ENCODE measurements around the gene SPAG17.

DNA sequence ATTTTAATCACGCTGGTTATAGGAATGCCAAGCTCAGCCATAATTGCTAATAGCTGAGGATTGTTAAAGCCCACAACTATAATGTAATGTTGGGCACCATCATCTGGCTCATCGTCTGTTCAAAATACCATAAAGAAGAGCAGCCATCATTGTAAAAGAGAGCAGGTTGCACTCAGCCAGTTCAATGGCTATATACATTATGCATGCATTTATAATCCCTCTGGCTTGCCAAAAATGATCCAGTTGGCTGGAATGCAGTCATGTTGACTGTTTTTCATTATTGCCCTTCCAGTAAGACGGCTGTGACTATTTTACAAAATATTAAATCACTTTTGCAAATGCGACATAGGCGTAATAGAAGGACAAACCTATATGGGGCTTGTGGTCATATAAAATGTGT, 85.3 kb downstream of the SPAG17 start:
- TF ChIP-seq, protein P1, sequence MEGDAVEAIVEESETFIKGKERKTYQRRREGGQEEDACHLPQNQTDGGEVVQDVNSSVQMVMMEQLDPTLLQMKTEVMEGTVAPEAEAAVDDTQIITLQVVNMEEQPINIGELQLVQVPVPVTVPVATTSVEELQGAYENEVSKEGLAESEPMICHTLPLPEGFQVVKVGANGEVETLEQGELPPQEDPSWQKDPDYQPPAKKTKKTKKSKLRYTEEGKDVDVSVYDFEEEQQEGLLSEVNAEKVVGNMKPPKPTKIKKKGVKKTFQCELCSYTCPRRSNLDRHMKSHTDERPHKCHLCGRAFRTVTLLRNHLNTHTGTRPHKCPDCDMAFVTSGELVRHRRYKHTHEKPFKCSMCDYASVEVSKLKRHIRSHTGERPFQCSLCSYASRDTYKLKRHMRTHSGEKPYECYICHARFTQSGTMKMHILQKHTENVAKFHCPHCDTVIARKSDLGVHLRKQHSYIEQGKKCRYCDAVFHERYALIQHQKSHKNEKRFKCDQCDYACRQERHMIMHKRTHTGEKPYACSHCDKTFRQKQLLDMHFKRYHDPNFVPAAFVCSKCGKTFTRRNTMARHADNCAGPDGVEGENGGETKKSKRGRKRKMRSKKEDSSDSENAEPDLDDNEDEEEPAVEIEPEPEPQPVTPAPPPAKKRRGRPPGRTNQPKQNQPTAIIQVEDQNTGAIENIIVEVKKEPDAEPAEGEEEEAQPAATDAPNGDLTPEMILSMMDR (IDR thresholded peaks at IDR 0.05) = no peak
- TF ChIP-seq EZH2phosphoT487 (IDR thresholded peaks at IDR 0.05) = no peak
- no peak for TF ChIP-seq EZH2 (IDR thresholded peaks at IDR 0.05)
